Measurements from ENCODE around the gene TULP4. TPM values are rescaled to one million over a fixed set of nuclear protein-coding genes. Genes with fewer than 3 reads are reported as not detected.
A peak's percentile ranks its signal among the peaks of the same experiment; 100 is the strongest.

Gene TULP4
- total and polyA plus RNA-seq, 7 experiments from 2014 or later, result 33.3 to 79.0 (median 51.8) TPM

- Histone ChIP-seq H3K4me3 (ENCODE audit: low read length) (no peak overlapping the region), H3K27me3 (ENCODE audit: control insufficient read depth in 2 of 2, insufficient read depth in 2 of 2, low read length in 2 of 2) (no peaks in the 10 kb centered on the region), H3K9me3 (ENCODE audit: control insufficient read depth in 2 of 3, low read length in 3 of 3) (no peaks in the 10 kb centered on the region), H3K27ac (ENCODE audit: low read depth, low read length) (no peak overlapping the region), H3K4me1 (ENCODE audit: control insufficient read depth in 2 of 2, insufficient read depth in 2 of 2, low read length in 2 of 2) (no peaks in the 10 kb centered on the region), H3K36me3 (ENCODE audit: control insufficient read depth in 2 of 3, insufficient read depth in 3 of 3, low read length in 3 of 3) (peaks cover 0 to 40% (median 0%) of the 10 kb centered on the region in 3 experiments)
- ChIA-PET CTCF (interaction anchor here (1.3 kb wide), 1 partner anchor 87 kb away, joined by 3 read pairs; no protein-coding TSS in a partner anchor), POLR2A (interaction anchor here (0.6 kb wide), 1 partner anchor 11 kb away, joined by 3 read pairs; no protein-coding TSS in a partner anchor)
- ATAC-seq, result no peak
- H3K27ac Mint-ChIP-seq, result peak overlapping the region in 2 of 9 donors; percentile 56 to 81
- H3K27me3 Mint-ChIP-seq, result no peaks in the 10 kb centered on the region
- intact Hi-C loops (cut with micrococcal nuclease), result no loop called here
- no peaks in the 10 kb centered on the region for H3K4me1 Mint-ChIP-seq
- H3K9me3 Mint-ChIP-seq, result no peaks in the 10 kb centered on the region
- peaks cover 11 to 55% (median 29%) of the 10 kb centered on the region in 5 donors for H3K36me3 Mint-ChIP-seq
- H3K4me3 Mint-ChIP-seq, result no peak overlapping the region
- DNase-seq, result no peak
Measured at GRCh38 chr6:158481690-158482473, 169.6 kb downstream of the TULP4 start.

GRCh38 chr6:158485431-158485830 is 173.2 kb downstream of the TULP4 start:
- no peak for DNase-seq
- H3K4me3 Mint-ChIP-seq, result no peak overlapping the region
- intact Hi-C loops (cut with micrococcal nuclease), result no loop called here
- H3K4me1 ChIP-seq (ENCODE audit: control insufficient read depth in 2 of 2, insufficient read depth in 2 of 2, low read length in 2 of 2), result no peaks in the 10 kb centered on the region
- H3K4me3 ChIP-seq (ENCODE audit: low read length), result no peak overlapping the region
- H3K27ac ChIP-seq (ENCODE audit: low read depth, low read length), result no peak overlapping the region
- POLR2A ChIA-PET, result no interaction called here
- H3K27ac Mint-ChIP-seq, result no peak overlapping the region
- no peaks in the 10 kb centered on the region for H3K4me1 Mint-ChIP-seq
- no peak for ATAC-seq
- no peaks in the 10 kb centered on the region for H3K27me3 Mint-ChIP-seq
- peaks cover 0 to 2% (median 0%) of the 10 kb centered on the region in 11 donors for H3K9me3 Mint-ChIP-seq
- peaks cover 4 to 47% (median 19%) of the 10 kb centered on the region in 5 donors for H3K36me3 Mint-ChIP-seq
- peaks cover 0 to 28% (median 0%) of the 10 kb centered on the region in 3 experiments for H3K36me3 ChIP-seq (ENCODE audit: control insufficient read depth in 2 of 3, insufficient read depth in 3 of 3, low read length in 3 of 3)
- no peaks in the 10 kb centered on the region for H3K27me3 ChIP-seq (ENCODE audit: control insufficient read depth in 2 of 2, insufficient read depth in 2 of 2, low read length in 2 of 2)
- CTCF ChIA-PET, result no interaction called here
- no peaks in the 10 kb centered on the region for H3K9me3 ChIP-seq (ENCODE audit: control insufficient read depth in 2 of 3, low read length in 3 of 3)

- DNase-seq, result no peak
- no peaks in the 10 kb centered on the region for H3K27me3 ChIP-seq (ENCODE audit: control insufficient read depth in 2 of 2, insufficient read depth in 2 of 2, low read length in 2 of 2)
- H3K36me3 Mint-ChIP-seq, result peaks cover 0 to 40% (median 14%) of the 10 kb centered on the region in 5 donors
- H3K4me1 ChIP-seq (ENCODE audit: control insufficient read depth in 2 of 2, insufficient read depth in 2 of 2, low read length in 2 of 2), result no peaks in the 10 kb centered on the region
- no peak for ATAC-seq
- ChIA-PET CTCF (no interaction called here), POLR2A (no interaction called here)
- intact Hi-C loops (cut with micrococcal nuclease), result no loop called here
- H3K4me1 Mint-ChIP-seq, result no peaks in the 10 kb centered on the region
- no peak overlapping the region for H3K27ac Mint-ChIP-seq
- H3K27ac ChIP-seq (ENCODE audit: low read depth, low read length), result no peak overlapping the region
- no peak overlapping the region for H3K4me3 ChIP-seq (ENCODE audit: low read length)
- no peaks in the 10 kb centered on the region for H3K27me3 Mint-ChIP-seq
- H3K4me3 Mint-ChIP-seq, result no peak overlapping the region
- no peaks in the 10 kb centered on the region for H3K9me3 ChIP-seq (ENCODE audit: control insufficient read depth in 2 of 3, low read length in 3 of 3)
- H3K36me3 ChIP-seq (ENCODE audit: control insufficient read depth in 2 of 3, insufficient read depth in 3 of 3, low read length in 3 of 3), result peaks cover 0 to 8% (median 0%) of the 10 kb centered on the region in 3 experiments
- peaks cover 0 to 2% (median 0%) of the 10 kb centered on the region in 11 donors for H3K9me3 Mint-ChIP-seq
Measured at GRCh38 chr6:158487495-158487894, 175.2 kb downstream of the TULP4 start.

- H3K9me3 ChIP-seq (ENCODE audit: control insufficient read depth in 2 of 3, low read length in 3 of 3), result no peaks in the 10 kb centered on the region
- H3K36me3 ChIP-seq (ENCODE audit: control insufficient read depth in 2 of 3, insufficient read depth in 3 of 3, low read length in 3 of 3), result peaks cover 0 to 8% (median 0%) of the 10 kb centered on the region in 3 experiments
- Mint-ChIP-seq H3K9me3 (peaks cover 0 to 2% (median 0%) of the 10 kb centered on the region in 11 donors), H3K36me3 (peaks cover 0 to 40% (median 18%) of the 10 kb centered on the region in 5 donors), H3K4me3 (no peak overlapping the region), H3K4me1 (no peaks in the 10 kb centered on the region), H3K27ac (no peak overlapping the region), H3K27me3 (no peaks in the 10 kb centered on the region)
- ChIA-PET CTCF (no interaction called here), POLR2A (interaction anchor here (0.7 kb wide), 1 partner anchor 37 kb away, joined by 5 read pairs; no protein-coding TSS in a partner anchor)
- no peaks in the 10 kb centered on the region for H3K4me1 ChIP-seq (ENCODE audit: control insufficient read depth in 2 of 2, insufficient read depth in 2 of 2, low read length in 2 of 2)
- ATAC-seq (no peak), DNase-seq (no peak)
- no peak overlapping the region for H3K4me3 ChIP-seq (ENCODE audit: low read length)
- intact Hi-C loops (cut with micrococcal nuclease), result no loop called here
- no peaks in the 10 kb centered on the region for H3K27me3 ChIP-seq (ENCODE audit: control insufficient read depth in 2 of 2, insufficient read depth in 2 of 2, low read length in 2 of 2)
- no peak overlapping the region for H3K27ac ChIP-seq (ENCODE audit: low read depth, low read length)
Measured at GRCh38 chr6:158488065-158488464, 175.8 kb downstream of the TULP4 start.

- intact Hi-C loops (cut with micrococcal nuclease), result no loop called here
- H3K36me3 ChIP-seq (ENCODE audit: control insufficient read depth in 2 of 3, insufficient read depth in 3 of 3, low read length in 3 of 3), result peaks cover 0 to 16% (median 0%) of the 10 kb centered on the region in 3 experiments
- H3K27me3 Mint-ChIP-seq, result no peaks in the 10 kb centered on the region
- H3K4me1 ChIP-seq (ENCODE audit: control insufficient read depth in 2 of 2, insufficient read depth in 2 of 2, low read length in 2 of 2), result no peaks in the 10 kb centered on the region
- H3K4me3 ChIP-seq (ENCODE audit: low read length), result no peak overlapping the region
- no peak overlapping the region for H3K27ac ChIP-seq (ENCODE audit: low read depth, low read length)
- H3K27ac Mint-ChIP-seq, result peak overlapping the region in 1 of 9 donors; percentile 40
- ATAC-seq, result no peak
- H3K9me3 Mint-ChIP-seq, result peaks cover 0 to 2% (median 0%) of the 10 kb centered on the region in 11 donors
- POLR2A ChIA-PET, result no interaction called here
- no peaks in the 10 kb centered on the region for H3K27me3 ChIP-seq (ENCODE audit: control insufficient read depth in 2 of 2, insufficient read depth in 2 of 2, low read length in 2 of 2)
- no peaks in the 10 kb centered on the region for H3K4me1 Mint-ChIP-seq
- H3K9me3 ChIP-seq (ENCODE audit: control insufficient read depth in 2 of 3, low read length in 3 of 3), result no peaks in the 10 kb centered on the region
- CTCF ChIA-PET, result no interaction called here
- H3K36me3 Mint-ChIP-seq, result peaks cover 3 to 47% (median 24%) of the 10 kb centered on the region in 5 donors
- DNase-seq, result no peak
- H3K4me3 Mint-ChIP-seq, result no peak overlapping the region
Measured at GRCh38 chr6:158489441-158489840, 177.2 kb downstream of the TULP4 start.

- Histone ChIP-seq H3K4me1 (ENCODE audit: control insufficient read depth in 2 of 2, insufficient read depth in 2 of 2, low read length in 2 of 2) (no peaks in the 10 kb centered on the region), H3K36me3 (ENCODE audit: control insufficient read depth in 2 of 3, insufficient read depth in 3 of 3, low read length in 3 of 3) (peaks cover 0 to 15% (median 0%) of the 10 kb centered on the region in 3 experiments), H3K9me3 (ENCODE audit: control insufficient read depth in 2 of 3, low read length in 3 of 3) (no peaks in the 10 kb centered on the region), H3K27ac (ENCODE audit: low read depth, low read length) (no peak overlapping the region), H3K4me3 (ENCODE audit: low read length) (no peak overlapping the region), H3K27me3 (ENCODE audit: control insufficient read depth in 2 of 2, insufficient read depth in 2 of 2, low read length in 2 of 2) (no peaks in the 10 kb centered on the region)
- POLR2A ChIA-PET, result interaction anchor here (0.6 kb wide), 1 partner anchor 10 kb away, joined by 3 read pairs; no protein-coding TSS in a partner anchor
- no peak overlapping the region for H3K27ac Mint-ChIP-seq
- ATAC-seq (no peak), DNase-seq (no peak)
- H3K36me3 Mint-ChIP-seq, result peaks cover 3 to 39% (median 28%) of the 10 kb centered on the region in 5 donors
- CTCF ChIA-PET, result no interaction called here
- H3K4me3 Mint-ChIP-seq, result no peak overlapping the region
- intact Hi-C loops (cut with micrococcal nuclease), result no loop called here
- no peaks in the 10 kb centered on the region for H3K4me1 Mint-ChIP-seq
- H3K27me3 Mint-ChIP-seq, result no peaks in the 10 kb centered on the region
- peaks cover 0 to 2% (median 0%) of the 10 kb centered on the region in 11 donors for H3K9me3 Mint-ChIP-seq
Measured at GRCh38 chr6:158492881-158493280, 180.6 kb downstream of the TULP4 start.

Measured in naive thymus-derived CD4-positive, alpha-beta T cell (primary cell).